LNCaP clone FGC (cell line): ENCODE results near the gene MYL7.

Source experiments
- DNase-seq: peaks from one replicate; pipeline ENCODE4 v3.0.0-alpha.2; 2011; ENCODE audit warnings: low read depth
- H3K4me3 ChIP-seq: 2 replicates; pipeline ENCODE4 v1.5.1; 2011; ENCODE audit warnings: mild to moderate bottlenecking, low read depth, low read length, control low read depth
- CTCF ChIP-seq: IDR thresholded peaks from 2 replicates; pipeline ENCODE4 v1.5.1; 2012; ENCODE audit warnings: mild to moderate bottlenecking; ENCODE audit not compliant: control insufficient read depth, insufficient read depth; ENCODE audit errors: extremely low read depth

MYL7 gene

GRCh38 chr7:44158873-44159631, 17.9 kb upstream of the MYL7 start:
- H3K4me3 ChIP-seq, result no peak overlapping the region
- no peak for TF ChIP-seq CTCF
- DNase-seq, result no peak

- no peak overlapping the region for H3K4me3 ChIP-seq
- TF ChIP-seq CTCF, result no peak
- DNase-seq, result no peak
Observed at GRCh38 chr7:44158096-44158872, 17.2 kb upstream of the MYL7 start.

GRCh38 chr7:44157116-44158080, 16.3 kb upstream of the MYL7 start:
- TF ChIP-seq CTCF, result 0 out of 2 replicates have a peak, but pooled peaks have one; percentile 7
- no peak overlapping the region for H3K4me3 ChIP-seq
- DNase-seq, result no peak

GRCh38 chr7:44156453-44157010, 15.4 kb upstream of the MYL7 start:
- no peak overlapping the region for H3K4me3 ChIP-seq
- no peak for TF ChIP-seq CTCF
- no peak for DNase-seq

- no peak overlapping the region for H3K4me3 ChIP-seq
- no peak for TF ChIP-seq CTCF
- DNase-seq, result no peak
Observed at GRCh38 chr7:44155191-44156185, 14.4 kb upstream of the MYL7 start.
